HepG2 (cell line): ENCODE results near the gene ATP13A3. TPM values are rescaled to one million over a fixed set of nuclear protein-coding genes. Genes with fewer than 3 reads are reported as not detected.

Experiments used
- ATAC-seq: fragments of 200-7000 bp; cut with Tn5 transposase; 3 replicates; pipeline ENCODE4 v1.9.1; 2020; ENCODE audit warnings: mild to moderate bottlenecking, moderate library complexity
- BruUV-seq: library from RNA; stranded (reverse); fragments of 400-500 nt; replicated peaks from 2 replicates; lab custom pipeline; 2021; lab: Mats Ljungman, UMichigan
- CTCF ChIA-PET: fragments of 300-600 bp; formaldehyde crosslinking; extraction: SDS; loops from one replicate; lab custom pipeline; 2021; ENCODE audit warnings: low total read pairs, inconsistent platforms, low intra/inter-chr PET ratio; lab: Yijun Ruan, JAX
- POLR2A ChIA-PET: fragments of 350-600 bp; sonication (Branson Sonifier 250); formaldehyde crosslinking; loops from one replicate; lab custom pipeline; 2020; ENCODE audit warnings: antibody characterized with exemption, inconsistent platforms; lab: Yijun Ruan, JAX
- DNase-seq: peaks from one replicate; pipeline ENCODE4 v3.0.0-alpha.2; 2015; ENCODE audit warnings: low spot score
- FAIRE-seq: peaks from 3 replicates; lab custom pipeline; 2011; peaks lifted over from hg19 to GRCh38; lab: Jason Lieb, UNC
- H2AFZ ChIP-seq: one replicate; pipeline ENCODE4 v1.6.1; 2011; ENCODE audit warnings: low read length, inconsistent platforms
- H3K27ac ChIP-seq: fragments of 300-600 bp; 3 replicates; pipeline ENCODE4 v1.8.0; 2011; ENCODE audit warnings: mixed run types, mild to moderate bottlenecking, mixed read lengths, low read length, inconsistent platforms; ENCODE audit not compliant: insufficient read depth; ENCODE audit errors: extremely low read length
- H3K27me3 ChIP-seq, 2 experiments: fragments of 200-600 bp in 1 of 2; 2 replicates in 1 of 2; 3 replicates in 1 of 2; pipeline versions ENCODE4 v1.6.0 to v1.8.0; 2011; ENCODE audit warnings: low read length in 2 of 2, mild to moderate bottlenecking in 2 of 2, moderate library complexity in 2 of 2, inconsistent platforms in 1 of 2; ENCODE audit not compliant: insufficient read depth in 2 of 2, control insufficient read depth in 1 of 2
- H3K36me3 ChIP-seq, 2 experiments: fragments of 200-600 bp in 1 of 2; replicated peaks in 1 of 2; 2 replicates in 1 of 2; 3 replicates in 1 of 2; pipeline versions ENCODE4 v1.5.1 to v1.8.0; 2011; ENCODE audit warnings: low read length in 2 of 2, inconsistent platforms in 1 of 2; ENCODE audit not compliant: insufficient read depth in 2 of 2, control insufficient read depth in 1 of 2
- H3K4me1 ChIP-seq: 2 replicates; pipeline ENCODE4 v1.5.1; 2012; ENCODE audit warnings: low read length, inconsistent platforms; ENCODE audit not compliant: insufficient read depth
- H3K4me2 ChIP-seq: 2 replicates; pipeline ENCODE4 v1.6.0; 2011; ENCODE audit warnings: low read depth, low read length, inconsistent platforms
- H3K4me3 ChIP-seq, 3 experiments: fragments of 200-600 bp in 1 of 3; sonication (generic), shearing (Covaris generic) in 1 of 3; replicated peaks in 1 of 3; 2 replicates each; pipeline ENCODE4 v1.5.1; 2011 to 2016; ENCODE audit warnings: low read length in 3 of 3, inconsistent platforms in 2 of 3, low read depth in 2 of 3, mild to moderate bottlenecking in 2 of 3, control low read depth in 1 of 3, mixed read lengths in 1 of 3; ENCODE audit not compliant: insufficient read depth in 1 of 3
- H3K79me2 ChIP-seq: one replicate; pipeline ENCODE4 v1.6.1; 2011; ENCODE audit warnings: low read length, inconsistent platforms; ENCODE audit not compliant: insufficient read depth
- H3K9ac ChIP-seq: 2 replicates; pipeline ENCODE4 v1.6.0; 2011; ENCODE audit warnings: mild to moderate bottlenecking, low read depth, low read length, inconsistent platforms; ENCODE audit not compliant: insufficient read depth
- H3K9me3 ChIP-seq: 2 replicates; pipeline ENCODE4 v1.5.1; 2012; ENCODE audit warnings: mild to moderate bottlenecking, low read length
- H4K20me1 ChIP-seq: 2 replicates; pipeline ENCODE4 v1.6.0; 2011; ENCODE audit warnings: inconsistent platforms, mild to moderate bottlenecking, low read length, moderate library complexity; ENCODE audit not compliant: insufficient read depth
- FOXA3 ChIP-seq: IDR thresholded peaks from 2 replicates; pipeline ENCODE4 v1.6.1; 2016; ENCODE audit warnings: missing genetic modification reagents, missing compliant biosample characterization
- RARA ChIP-seq: IDR thresholded peaks from 2 replicates; pipeline ENCODE4 v1.6.1; 2016; ENCODE audit warnings: missing genetic modification reagents, missing compliant biosample characterization
- RXRB ChIP-seq: IDR thresholded peaks from 2 replicates; pipeline ENCODE4 v1.6.1; 2016; ENCODE audit warnings: borderline replicate concordance, missing genetic modification reagents, missing compliant biosample characterization
- SAP130 ChIP-seq: IDR thresholded peaks from 2 replicates; pipeline ENCODE4 v1.6.1; 2016; ENCODE audit warnings: low read depth
- SOX5 ChIP-seq: IDR thresholded peaks from 2 replicates; pipeline ENCODE4 v1.6.1; 2016; ENCODE audit warnings: borderline replicate concordance
- ZNF260 ChIP-seq: sonication (generic); formaldehyde crosslinking; IDR thresholded peaks from 2 replicates; pipeline ENCODE4 v1.4.0; 2020; ENCODE audit warnings: missing genetic modification reagents, low read depth, mild to moderate bottlenecking, borderline replicate concordance
- ZNF513 ChIP-seq: sonication (generic); formaldehyde crosslinking; conservative IDR thresholded peaks from 2 replicates; pipeline ENCODE4 v1.5.0; 2020; ENCODE audit warnings: missing genetic modification reagents
- ZNF556 ChIP-seq: sonication (generic); formaldehyde crosslinking; IDR thresholded peaks from 2 replicates; pipeline ENCODE4 v1.4.0; 2020; ENCODE audit warnings: mild to moderate bottlenecking, missing genetic modification reagents, borderline replicate concordance
- ZNF672 ChIP-seq: sonication (generic); formaldehyde crosslinking; IDR thresholded peaks from 2 replicates; pipeline ENCODE4 v1.8.1; 2022; ENCODE audit warnings: missing genetic modification reagents
- WGBS: methylation state at CpG from one replicate; pipeline ENCODE4 v1.1.6; 2017; ENCODE audit warnings: low lambda C conversion rate; 5-methylcytosine and 5-hydroxymethylcytosine counted together
- in situ Hi-C: cut with HindIII; loops from 2 replicates; pipeline ENCODE4 v1.10.0; 2017; ENCODE audit warnings: low pct_unique_long_range_greater_than_20kb; ENCODE audit not compliant: extremely low pct_ligation_motif_present
- intact Hi-C: fragments of 100-400 bp; cut with micrococcal nuclease; formaldehyde crosslinking; loops from one replicate; pipeline ENCODE4 v1.10.0; 2022; ENCODE audit not compliant: unreplicated experiment
- polyA plus RNA-seq, 8 experiments: library from polyadenylated mRNA; depleted of rRNA in 3 of 8; stranded (reverse) in 7 of 8; unstranded in 1 of 8; fragments of >200 nt; fragmentation: Illumina TruSeq in 4 of 8; extraction: Trizol in 4 of 8; gene quantifications; 2 replicates each; pipeline versions ENCODE4 v1.2.1 to v1.2.3, GENCODE V29; 2011 to 2016; ENCODE audit warnings: low read depth in 4 of 8, missing spikeins in 1 of 8, mixed read lengths in 1 of 8; ENCODE audit not compliant: insufficient read depth in 1 of 8
- total RNA-seq, 5 experiments: library from RNA; depleted of rRNA; stranded (reverse); fragments of >200 nt; fragmentation: Illumina TruSeq; extraction: Trizol; gene quantifications; 2 replicates each; pipeline ENCODE4 v1.2.3, GENCODE V29; 2016; ENCODE audit warnings: low read depth in 1 of 5
- TF ChIP-seq, protein P1 (sequence below): sonication (generic); formaldehyde crosslinking; IDR thresholded peaks from 2 replicates; pipeline ENCODE4 v1.8.0; 2022; ENCODE audit warnings: mild to moderate bottlenecking, missing genetic modification reagents, moderate library complexity
- TF ChIP-seq, protein P2 (sequence below): sonication (generic); formaldehyde crosslinking; IDR thresholded peaks from 2 replicates; pipeline ENCODE4 v1.4.0; 2020; ENCODE audit warnings: mild to moderate bottlenecking, missing genetic modification reagents
- TF ChIP-seq, protein P3 (sequence below): sonication (generic); formaldehyde crosslinking; IDR thresholded peaks from 2 replicates; pipeline ENCODE4 v1.4.0; 2020; ENCODE audit warnings: missing genetic modification reagents, mild to moderate bottlenecking, borderline replicate concordance

ATP13A3 gene
- total and polyA plus RNA-seq, 2 of the 13 experiments (the other 11 are each of a cell fraction or from before 2014, with no cell fraction given): 44.9 to 80.8 TPM

- 0 out of 2 replicates have a peak, but pooled peaks cover 4% of the 10 kb centered on the region for H3K9me3 ChIP-seq
- CTCF ChIA-PET: no interaction called here
- FAIRE-seq (no peak), ATAC-seq (peak; percentile 38; the same call in 2 of the 3 replicates), DNase-seq (no peak)
- no peak overlapping the region for H3K27ac ChIP-seq
- in situ Hi-C loops: no loop called here
- H3K79me2 ChIP-seq: no peaks in the 10 kb centered on the region
- H2AFZ ChIP-seq: no peak overlapping the region
- BruUV-seq: no TSS peak
- no peaks in the 10 kb centered on the region for H4K20me1 ChIP-seq
- 9% methylated on average over 7 of the region's 7 CpGs for WGBS
- intact Hi-C loops: no loop called here
- H3K36me3 ChIP-seq: no peaks in the 10 kb centered on the region
- H3K27me3 ChIP-seq: peaks cover 9 to 49% of the 10 kb centered on the region in 2 experiments; a peak in 4 of 5 replicates
- H3K4me2 ChIP-seq: no peak overlapping the region
- no peak overlapping the region for H3K9ac ChIP-seq
- no peak overlapping the region for H3K4me3 ChIP-seq
- H3K4me1 ChIP-seq: peaks cover 9% of the 10 kb centered on the region; the same call in 1 of the 2 replicates
- POLR2A ChIA-PET: no interaction called here
- TF ChIP-seq, protein P1, sequence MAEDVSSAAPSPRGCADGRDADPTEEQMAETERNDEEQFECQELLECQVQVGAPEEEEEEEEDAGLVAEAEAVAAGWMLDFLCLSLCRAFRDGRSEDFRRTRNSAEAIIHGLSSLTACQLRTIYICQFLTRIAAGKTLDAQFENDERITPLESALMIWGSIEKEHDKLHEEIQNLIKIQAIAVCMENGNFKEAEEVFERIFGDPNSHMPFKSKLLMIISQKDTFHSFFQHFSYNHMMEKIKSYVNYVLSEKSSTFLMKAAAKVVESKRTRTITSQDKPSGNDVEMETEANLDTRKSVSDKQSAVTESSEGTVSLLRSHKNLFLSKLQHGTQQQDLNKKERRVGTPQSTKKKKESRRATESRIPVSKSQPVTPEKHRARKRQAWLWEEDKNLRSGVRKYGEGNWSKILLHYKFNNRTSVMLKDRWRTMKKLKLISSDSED (CRISPR knock-in tag): no peak
- no peak for TF ChIP-seq ZNF260 (CRISPR knock-in tag)
- TF ChIP-seq FOXA3 (CRISPR knock-in tag): peak; percentile 92
- TF ChIP-seq, protein P2, sequence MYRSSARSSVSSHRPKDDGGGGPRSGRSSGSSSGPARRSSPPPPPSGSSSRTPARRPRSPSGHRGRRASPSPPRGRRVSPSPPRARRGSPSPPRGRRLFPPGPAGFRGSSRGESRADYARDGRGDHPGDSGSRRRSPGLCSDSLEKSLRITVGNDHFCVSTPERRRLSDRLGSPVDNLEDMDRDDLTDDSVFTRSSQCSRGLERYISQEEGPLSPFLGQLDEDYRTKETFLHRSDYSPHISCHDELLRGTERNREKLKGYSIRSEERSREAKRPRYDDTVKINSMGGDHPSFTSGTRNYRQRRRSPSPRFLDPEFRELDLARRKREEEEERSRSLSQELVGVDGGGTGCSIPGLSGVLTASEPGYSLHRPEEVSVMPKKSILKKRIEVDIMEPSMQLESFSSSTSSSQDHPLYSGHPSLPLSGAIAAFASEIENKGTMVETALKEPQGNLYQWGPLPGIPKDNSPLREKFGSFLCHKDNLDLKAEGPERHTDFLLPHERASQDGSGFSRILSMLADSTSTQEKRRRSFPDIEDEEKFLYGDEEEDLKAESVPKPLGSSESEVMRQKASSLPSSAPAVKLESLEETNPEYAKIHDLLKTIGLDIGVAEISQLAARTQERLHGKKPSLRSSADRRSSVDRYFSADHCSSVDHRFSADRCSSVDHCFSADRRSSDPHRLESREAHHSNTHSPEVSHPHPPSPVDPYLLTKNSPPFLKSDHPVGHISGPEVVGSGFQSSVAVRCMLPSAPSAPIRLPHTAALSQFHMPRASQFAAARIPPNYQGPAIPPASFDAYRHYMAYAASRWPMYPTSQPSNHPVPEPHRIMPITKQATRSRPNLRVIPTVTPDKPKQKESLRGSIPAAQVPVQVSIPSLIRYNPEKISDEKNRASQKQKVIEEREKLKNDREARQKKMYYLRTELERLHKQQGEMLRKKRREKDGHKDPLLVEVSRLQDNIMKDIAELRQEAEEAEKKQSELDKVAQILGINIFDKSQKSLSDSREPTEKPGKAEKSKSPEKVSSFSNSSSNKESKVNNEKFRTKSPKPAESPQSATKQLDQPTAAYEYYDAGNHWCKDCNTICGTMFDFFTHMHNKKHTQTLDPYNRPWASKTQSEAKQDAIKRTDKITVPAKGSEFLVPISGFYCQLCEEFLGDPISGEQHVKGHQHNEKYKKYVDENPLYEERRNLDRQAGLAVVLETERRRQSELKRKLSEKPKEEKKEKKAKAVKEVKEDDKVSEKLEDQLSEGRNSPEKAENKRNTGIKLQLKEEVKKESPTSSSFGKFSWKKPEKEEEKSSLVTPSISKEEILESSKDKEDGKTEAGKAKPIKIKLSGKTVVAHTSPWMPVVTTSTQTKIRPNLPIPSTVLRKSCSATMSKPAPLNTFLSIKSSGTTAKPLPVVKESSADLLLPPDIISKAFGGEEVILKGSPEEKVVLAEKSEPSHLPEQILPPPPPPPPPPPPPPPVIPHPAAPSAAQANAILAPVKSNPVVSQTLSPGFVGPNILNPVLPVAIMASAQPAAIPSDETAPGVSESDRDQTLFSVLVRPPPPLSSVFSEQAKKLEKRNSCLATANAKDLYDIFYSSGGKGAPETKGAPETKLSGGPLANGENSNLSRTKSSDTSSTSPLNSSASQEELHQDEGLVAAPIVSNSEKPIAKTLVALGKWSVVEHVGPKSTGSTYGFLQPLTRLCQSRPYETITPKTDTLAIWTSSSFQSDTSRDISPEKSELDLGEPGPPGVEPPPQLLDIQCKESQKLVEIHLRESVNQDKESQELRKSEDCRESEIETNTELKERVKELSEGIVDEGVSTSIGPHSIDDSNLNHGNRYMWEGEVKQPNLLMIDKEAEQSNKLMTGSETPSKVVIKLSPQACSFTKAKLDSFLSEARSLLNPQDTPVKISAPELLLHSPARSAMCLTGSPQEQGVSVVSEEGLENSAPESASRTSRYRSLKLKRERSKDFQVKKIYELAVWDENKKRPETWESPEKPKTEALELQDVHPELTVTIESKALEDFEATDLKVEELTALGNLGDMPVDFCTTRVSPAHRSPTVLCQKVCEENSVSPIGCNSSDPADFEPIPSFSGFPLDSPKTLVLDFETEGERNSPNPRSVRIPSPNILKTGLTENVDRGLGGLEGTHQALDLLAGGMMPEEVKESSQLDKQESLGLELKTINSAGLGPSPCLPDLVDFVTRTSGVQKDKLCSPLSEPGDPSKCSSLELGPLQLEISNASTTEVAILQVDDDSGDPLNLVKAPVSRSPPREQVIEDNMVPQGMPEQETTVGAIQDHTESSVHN (CRISPR knock-in tag): no peak
- no peak for TF ChIP-seq ZNF556 (CRISPR knock-in tag)
- no peak for TF ChIP-seq ZNF672 (CRISPR knock-in tag)
- no peak for TF ChIP-seq ZNF513
- peak; percentile 25; the same call in 1 of the 2 replicates for TF ChIP-seq SOX5 (CRISPR knock-in tag)
- TF ChIP-seq, protein P3, sequence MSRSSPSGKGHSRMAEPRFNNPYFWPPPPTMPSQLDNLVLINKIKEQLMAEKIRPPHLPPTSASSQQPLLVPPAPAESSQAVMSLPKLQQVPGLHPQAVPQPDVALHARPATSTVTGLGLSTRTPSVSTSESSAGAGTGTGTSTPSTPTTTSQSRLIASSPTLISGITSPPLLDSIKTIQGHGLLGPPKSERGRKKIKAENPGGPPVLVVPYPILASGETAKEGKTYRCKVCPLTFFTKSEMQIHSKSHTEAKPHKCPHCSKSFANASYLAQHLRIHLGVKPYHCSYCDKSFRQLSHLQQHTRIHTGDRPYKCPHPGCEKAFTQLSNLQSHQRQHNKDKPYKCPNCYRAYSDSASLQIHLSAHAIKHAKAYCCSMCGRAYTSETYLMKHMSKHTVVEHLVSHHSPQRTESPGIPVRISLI (CRISPR knock-in tag): no peak
- TF ChIP-seq RARA: peak; percentile 74
- TF ChIP-seq RXRB (CRISPR knock-in tag): peak; percentile 31; the same call in 1 of the 2 replicates
- 0 out of 2 replicates have a peak, but pooled peaks have one; percentile 23 for TF ChIP-seq SAP130 (CRISPR knock-in tag)
These were observed 100.2 kb downstream of the ATP13A3 start for GRCh38 chr3:194386648-194387047.
